ENCODE results near the gene ARFGAP1. TPM values are rescaled to one million over a fixed set of nuclear protein-coding genes. Genes with fewer than 3 reads are reported as not detected.

The ARFGAP1 gene
- total RNA-seq, 1 experiment from 2014 or later: 207 TPM

- TF ChIP-seq EMX1 (CRISPR knock-in tag; IDR thresholded peaks at IDR 0.05) (no peak), ZSCAN18 (CRISPR knock-in tag; IDR thresholded peaks at IDR 0.05) (no peak), RORB (CRISPR knock-in tag; IDR thresholded peaks at IDR 0.05) (no peak), TCF7 (CRISPR knock-in tag; IDR thresholded peaks at IDR 0.05; ENCODE audit: low read depth) (no peak)
These were observed 48.1 kb upstream of the ARFGAP1 start (continued) for GRCh38 chr20:63224412-63225081.

- no peak for TF ChIP-seq ETV6 (CRISPR knock-in tag; IDR thresholded peaks at IDR 0.05)
- Mint-ChIP-seq H3K27ac (peak overlapping the region; percentile 53; the same call in 1 of the 2 replicates), H3K4me3 (no peak overlapping the region), H3K4me1 (peaks cover 16% of the 10 kb centered on the region), H3K27me3 (ENCODE audit: low read depth) (peaks cover 7% of the 10 kb centered on the region; the same call in 1 of the 2 replicates), H3K36me3 (no peaks in the 10 kb centered on the region), H3K9me3 (no peaks in the 10 kb centered on the region)
- POLR2A ChIA-PET: interaction anchor here (1.2 kb wide), 1 partner anchor 30 kb away, joined by 4 read pairs; no protein-coding TSS in a partner anchor
- no peak for ATAC-seq
- no peak for DNase-seq (ENCODE audit: low spot score)
- CTCF ChIA-PET: interaction anchor here (1.7 to 4.8 kb wide), 16 partner anchors 10 to 272 kb away, joined by 4 to 173 read pairs (median 25); partner anchors contain the start of genes ARFGAP1, BIRC7, NKAIN4 and YTHDF1
These were observed 47.5 kb upstream of the ARFGAP1 start for GRCh38 chr20:63225082-63225454.

- POLR2A ChIA-PET: no interaction called here
- Mint-ChIP-seq H3K9me3 (no peaks in the 10 kb centered on the region), H3K4me3 (no peak overlapping the region), H3K4me1 (peaks cover 26% of the 10 kb centered on the region), H3K36me3 (no peaks in the 10 kb centered on the region), H3K27ac (no peak overlapping the region), H3K27me3 (ENCODE audit: low read depth) (peaks cover 4% of the 10 kb centered on the region; the same call in 1 of the 2 replicates)
- TF ChIP-seq ZNF232 (CRISPR knock-in tag; IDR thresholded peaks at IDR 0.05): no peak
- no peak for TF ChIP-seq ZBTB21 (CRISPR knock-in tag; IDR thresholded peaks at IDR 0.05; ENCODE audit: borderline replicate concordance)
- no peak for TF ChIP-seq NFE2L1 (CRISPR knock-in tag; IDR thresholded peaks at IDR 0.05)
- TF ChIP-seq ZNF423 (CRISPR knock-in tag; IDR thresholded peaks at IDR 0.05): no peak
- TF ChIP-seq CBFB (CRISPR knock-in tag; IDR thresholded peaks at IDR 0.05; ENCODE audit: low read depth): no peak
- TF ChIP-seq ZNF425 (CRISPR knock-in tag; conservative IDR thresholded peaks at IDR 0.05): no peak
- no peak for TF ChIP-seq CREB1 (CRISPR knock-in tag; IDR thresholded peaks at IDR 0.05)
- TF ChIP-seq, protein P1, sequence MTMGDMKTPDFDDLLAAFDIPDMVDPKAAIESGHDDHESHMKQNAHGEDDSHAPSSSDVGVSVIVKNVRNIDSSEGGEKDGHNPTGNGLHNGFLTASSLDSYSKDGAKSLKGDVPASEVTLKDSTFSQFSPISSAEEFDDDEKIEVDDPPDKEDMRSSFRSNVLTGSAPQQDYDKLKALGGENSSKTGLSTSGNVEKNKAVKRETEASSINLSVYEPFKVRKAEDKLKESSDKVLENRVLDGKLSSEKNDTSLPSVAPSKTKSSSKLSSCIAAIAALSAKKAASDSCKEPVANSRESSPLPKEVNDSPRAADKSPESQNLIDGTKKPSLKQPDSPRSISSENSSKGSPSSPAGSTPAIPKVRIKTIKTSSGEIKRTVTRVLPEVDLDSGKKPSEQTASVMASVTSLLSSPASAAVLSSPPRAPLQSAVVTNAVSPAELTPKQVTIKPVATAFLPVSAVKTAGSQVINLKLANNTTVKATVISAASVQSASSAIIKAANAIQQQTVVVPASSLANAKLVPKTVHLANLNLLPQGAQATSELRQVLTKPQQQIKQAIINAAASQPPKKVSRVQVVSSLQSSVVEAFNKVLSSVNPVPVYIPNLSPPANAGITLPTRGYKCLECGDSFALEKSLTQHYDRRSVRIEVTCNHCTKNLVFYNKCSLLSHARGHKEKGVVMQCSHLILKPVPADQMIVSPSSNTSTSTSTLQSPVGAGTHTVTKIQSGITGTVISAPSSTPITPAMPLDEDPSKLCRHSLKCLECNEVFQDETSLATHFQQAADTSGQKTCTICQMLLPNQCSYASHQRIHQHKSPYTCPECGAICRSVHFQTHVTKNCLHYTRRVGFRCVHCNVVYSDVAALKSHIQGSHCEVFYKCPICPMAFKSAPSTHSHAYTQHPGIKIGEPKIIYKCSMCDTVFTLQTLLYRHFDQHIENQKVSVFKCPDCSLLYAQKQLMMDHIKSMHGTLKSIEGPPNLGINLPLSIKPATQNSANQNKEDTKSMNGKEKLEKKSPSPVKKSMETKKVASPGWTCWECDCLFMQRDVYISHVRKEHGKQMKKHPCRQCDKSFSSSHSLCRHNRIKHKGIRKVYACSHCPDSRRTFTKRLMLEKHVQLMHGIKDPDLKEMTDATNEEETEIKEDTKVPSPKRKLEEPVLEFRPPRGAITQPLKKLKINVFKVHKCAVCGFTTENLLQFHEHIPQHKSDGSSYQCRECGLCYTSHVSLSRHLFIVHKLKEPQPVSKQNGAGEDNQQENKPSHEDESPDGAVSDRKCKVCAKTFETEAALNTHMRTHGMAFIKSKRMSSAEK (CRISPR knock-in tag; IDR thresholded peaks at IDR 0.05; ENCODE audit: borderline replicate concordance): no peak
- no peak for TF ChIP-seq ZNF396 (CRISPR knock-in tag; IDR thresholded peaks at IDR 0.05; ENCODE audit: borderline replicate concordance)
- no peak for TF ChIP-seq SMAD3 (CRISPR knock-in tag; IDR thresholded peaks at IDR 0.05; ENCODE audit: borderline replicate concordance)
- TF ChIP-seq OVOL2 (CRISPR knock-in tag; IDR thresholded peaks at IDR 0.05; ENCODE audit: borderline replicate concordance): no peak
- no peak for TF ChIP-seq ELF4 (CRISPR knock-in tag; IDR thresholded peaks at IDR 0.05; ENCODE audit: low read depth)
- DNase-seq (ENCODE audit: low spot score) (no peak), ATAC-seq (no peak)
- CTCF ChIA-PET: interaction anchor here (0.5 to 4.8 kb wide), 5 partner anchors 9 to 83 kb away, joined by 3 to 151 read pairs (median 6); partner anchors contain the start of gene BIRC7
These were observed 46.3 kb upstream of the ARFGAP1 start for GRCh38 chr20:63226042-63226943.
